ENCODE data around the gene SYNGAP1.
A peak's percentile ranks its signal among the peaks of the same experiment; 100 is the strongest.
"Not testable (repeated sequence)": the region's sequence is repeated elsewhere in the genome, so short reads cannot be mapped to it uniquely, and the experiment has no call there.

The SYNGAP1 gene

GRCh38 chr6:33440649-33441309 lies 20.9 kb downstream of the SYNGAP1 start:
- ATAC-seq = no peak

- no peak for ATAC-seq
These were observed 21.6 kb downstream of the SYNGAP1 start for GRCh38 chr6:33441457-33441856.

- ATAC-seq = no peak
These were observed 22.4 kb downstream of the SYNGAP1 start for GRCh38 chr6:33442283-33442682.

- ATAC-seq = no peak
These were observed 23.2 kb downstream of the SYNGAP1 start for GRCh38 chr6:33443025-33443424.

GRCh38 chr6:33443619-33444504 lies 24.0 kb downstream of the SYNGAP1 start:
- no peak for ATAC-seq

- ATAC-seq = no peak
These were observed 25.3 kb downstream of the SYNGAP1 start for GRCh38 chr6:33445119-33445603.

GRCh38 chr6:33446356-33446755 lies 26.5 kb downstream of the SYNGAP1 start:
- no peak for ATAC-seq

- no peak for ATAC-seq
These were observed 30.6 kb downstream of the SYNGAP1 start for GRCh38 chr6:33450434-33450833.

GRCh38 chr6:33451606-33452005 lies 31.7 kb downstream of the SYNGAP1 start:
- no peak for ATAC-seq

- no peak for ATAC-seq
These were observed 32.6 kb downstream of the SYNGAP1 start for GRCh38 chr6:33452496-33452895.

- no peak for ATAC-seq
These were observed 33.6 kb downstream of the SYNGAP1 start for GRCh38 chr6:33453393-33454008.

- ATAC-seq = peak; percentile 99 to 100
These were observed 34.4 kb downstream of the SYNGAP1 start, which contains the start of gene ZBTB9 for GRCh38 chr6:33454009-33454946. ZBTB9 (plus strand) TSS chr6:33454576; CDS start chr6:33455101, 525 bp downstream.

- no peak for ATAC-seq
These were observed 35.2 kb downstream of the SYNGAP1 start for GRCh38 chr6:33455051-33455450.

GRCh38 chr6:33456156-33456555 lies 36.3 kb downstream of the SYNGAP1 start:
- ATAC-seq = no peak

GRCh38 chr6:33458676-33459075 lies 38.8 kb downstream of the SYNGAP1 start:
- ATAC-seq = no peak

- no peak for ATAC-seq
These were observed 39.4 kb downstream of the SYNGAP1 start for GRCh38 chr6:33459226-33459625.

GRCh38 chr6:33466075-33466735 lies 46.3 kb downstream of the SYNGAP1 start:
- no peak for ATAC-seq

GRCh38 chr6:33467091-33467490 lies 47.2 kb downstream of the SYNGAP1 start:
- ATAC-seq = no peak

GRCh38 chr6:33469661-33470060 lies 49.8 kb downstream of the SYNGAP1 start:
- no peak for ATAC-seq

- no peak for ATAC-seq
These were observed 58.0 kb downstream of the SYNGAP1 start for GRCh38 chr6:33477864-33478263.

- ATAC-seq = no peak
These were observed 61.3 kb downstream of the SYNGAP1 start for GRCh38 chr6:33481192-33481591.

- ATAC-seq = not testable (repeated sequence)
These were observed 62.8 kb downstream of the SYNGAP1 start for GRCh38 chr6:33482620-33483019.

Data from activated CD4-positive, CD25-positive, alpha-beta regulatory T cell treated with anti-CD3 and anti-CD28 coated beads, Interleukin-2, amount 50 U/mL, for 24 hours (primary cell).